Ramos (cell line): ENCODE data around the gene GALNT5.
"Not testable (repeated sequence)": the region's sequence is repeated elsewhere in the genome, so short reads cannot be mapped to it uniquely, and the experiment has no call there.

Source experiments
- in situ Hi-C: fragments of 300-500 bp; cut with MboI; formaldehyde crosslinking; loops from one replicate; pipeline ENCODE4 v1.14.3; 2022; ENCODE audit warnings: low sequenced_read_pairs; ENCODE audit not compliant: unreplicated experiment

GALNT5 gene, protein sequence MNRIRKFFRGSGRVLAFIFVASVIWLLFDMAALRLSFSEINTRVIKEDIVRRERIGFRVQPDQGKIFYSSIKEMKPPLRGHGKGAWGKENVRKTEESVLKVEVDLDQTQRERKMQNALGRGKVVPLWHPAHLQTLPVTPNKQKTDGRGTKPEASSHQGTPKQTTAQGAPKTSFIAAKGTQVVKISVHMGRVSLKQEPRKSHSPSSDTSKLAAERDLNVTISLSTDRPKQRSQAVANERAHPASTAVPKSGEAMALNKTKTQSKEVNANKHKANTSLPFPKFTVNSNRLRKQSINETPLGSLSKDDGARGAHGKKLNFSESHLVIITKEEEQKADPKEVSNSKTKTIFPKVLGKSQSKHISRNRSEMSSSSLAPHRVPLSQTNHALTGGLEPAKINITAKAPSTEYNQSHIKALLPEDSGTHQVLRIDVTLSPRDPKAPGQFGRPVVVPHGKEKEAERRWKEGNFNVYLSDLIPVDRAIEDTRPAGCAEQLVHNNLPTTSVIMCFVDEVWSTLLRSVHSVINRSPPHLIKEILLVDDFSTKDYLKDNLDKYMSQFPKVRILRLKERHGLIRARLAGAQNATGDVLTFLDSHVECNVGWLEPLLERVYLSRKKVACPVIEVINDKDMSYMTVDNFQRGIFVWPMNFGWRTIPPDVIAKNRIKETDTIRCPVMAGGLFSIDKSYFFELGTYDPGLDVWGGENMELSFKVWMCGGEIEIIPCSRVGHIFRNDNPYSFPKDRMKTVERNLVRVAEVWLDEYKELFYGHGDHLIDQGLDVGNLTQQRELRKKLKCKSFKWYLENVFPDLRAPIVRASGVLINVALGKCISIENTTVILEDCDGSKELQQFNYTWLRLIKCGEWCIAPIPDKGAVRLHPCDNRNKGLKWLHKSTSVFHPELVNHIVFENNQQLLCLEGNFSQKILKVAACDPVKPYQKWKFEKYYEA

GRCh38 chr2:157257312-157258252, at the start of gene GALNT5:
GALNT5 (plus strand) TSS chr2:157257705; CDS start chr2:157258083, 378 bp downstream.
- in situ Hi-C loops = no loop called here

DNA sequence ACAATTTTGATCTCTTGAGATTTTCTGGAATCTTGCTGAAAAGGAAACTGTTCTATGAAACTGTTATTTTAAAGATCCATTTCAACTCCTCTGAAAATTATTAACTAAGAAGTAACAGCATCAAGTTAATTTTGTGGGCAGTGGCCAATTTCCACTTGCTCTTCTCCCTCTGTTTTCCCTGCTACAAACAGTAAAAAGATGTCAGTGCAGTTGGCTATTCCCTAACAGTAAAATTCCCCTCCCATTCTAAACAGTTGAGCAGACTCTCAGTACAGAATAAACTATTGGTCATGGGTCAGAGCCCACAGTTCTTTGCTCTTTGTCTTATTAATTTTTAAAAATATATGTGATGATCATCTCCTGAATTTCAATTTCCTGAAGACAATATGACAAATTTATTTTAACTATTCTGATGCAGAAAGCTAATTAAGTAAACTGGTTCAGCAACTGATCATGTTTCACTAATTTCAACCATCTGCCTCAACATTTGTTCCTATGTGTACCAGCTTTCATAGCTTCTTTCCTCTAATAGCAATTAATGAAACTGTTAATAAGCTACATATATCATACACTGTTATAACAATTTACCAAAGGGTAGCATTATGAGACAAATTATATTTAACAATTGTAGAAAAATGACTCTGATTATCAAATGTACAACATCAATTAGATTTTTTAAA, 41.1 kb upstream of the GALNT5 start:
- in situ Hi-C loops = no loop called here

DNA sequence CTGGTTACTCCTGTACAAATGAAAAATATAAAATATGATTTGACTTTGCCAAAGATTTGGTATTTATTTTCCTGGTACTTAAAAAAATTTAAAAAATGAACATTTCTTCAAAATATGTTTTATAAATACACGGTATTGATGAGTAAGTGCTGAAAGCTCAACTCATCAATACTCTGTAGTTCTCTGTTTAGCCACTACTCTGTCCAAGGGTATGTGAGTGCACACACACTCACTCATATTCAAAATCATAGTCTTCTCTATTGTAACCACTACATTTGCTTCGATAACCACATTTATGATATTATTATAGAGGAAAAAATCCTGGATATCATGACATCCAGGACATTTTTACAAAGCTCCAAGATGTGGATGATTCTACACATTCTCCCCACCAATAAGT, 40.1 kb upstream of the GALNT5 start:
- in situ Hi-C loops = no loop called here

DNA sequence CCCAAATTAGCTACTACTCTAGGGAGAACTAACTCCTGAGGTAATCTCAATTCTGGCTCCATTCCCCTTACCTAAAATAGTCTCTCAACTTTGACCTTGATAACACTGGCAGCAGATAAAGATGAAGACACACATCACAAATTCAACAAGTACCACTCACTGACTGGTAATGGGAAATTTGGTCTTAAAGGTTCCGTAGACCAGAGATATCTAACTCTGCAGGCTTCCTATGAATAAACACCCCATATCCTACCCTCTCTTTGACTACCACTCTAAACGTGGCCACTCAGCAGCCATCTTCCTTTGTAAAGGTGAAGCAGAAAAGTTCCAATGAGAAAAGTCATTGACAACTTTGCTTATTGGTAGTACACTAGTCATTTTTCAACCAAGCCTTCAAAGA, 38.6 kb upstream of the GALNT5 start:
- in situ Hi-C loops = no loop called here

DNA sequence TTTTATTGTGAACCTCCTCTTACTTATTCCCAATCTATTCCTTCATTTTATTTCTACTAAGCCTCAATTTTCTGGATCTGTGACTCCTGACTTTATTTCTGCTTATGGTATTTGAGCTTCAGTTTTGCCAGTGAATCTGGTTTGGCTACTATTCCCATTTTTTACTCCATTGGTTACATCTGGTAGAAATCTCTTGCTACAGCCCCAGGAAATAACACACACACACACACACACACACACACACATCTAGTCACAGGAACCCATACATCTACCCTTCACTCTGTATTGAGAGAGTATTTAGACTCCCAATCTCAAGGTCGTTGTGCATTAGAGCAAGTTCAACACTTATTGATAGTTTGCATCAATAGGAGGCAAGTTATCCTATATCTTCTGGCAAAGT, 37.0 kb upstream of the GALNT5 start:
- in situ Hi-C loops = no loop called here

DNA sequence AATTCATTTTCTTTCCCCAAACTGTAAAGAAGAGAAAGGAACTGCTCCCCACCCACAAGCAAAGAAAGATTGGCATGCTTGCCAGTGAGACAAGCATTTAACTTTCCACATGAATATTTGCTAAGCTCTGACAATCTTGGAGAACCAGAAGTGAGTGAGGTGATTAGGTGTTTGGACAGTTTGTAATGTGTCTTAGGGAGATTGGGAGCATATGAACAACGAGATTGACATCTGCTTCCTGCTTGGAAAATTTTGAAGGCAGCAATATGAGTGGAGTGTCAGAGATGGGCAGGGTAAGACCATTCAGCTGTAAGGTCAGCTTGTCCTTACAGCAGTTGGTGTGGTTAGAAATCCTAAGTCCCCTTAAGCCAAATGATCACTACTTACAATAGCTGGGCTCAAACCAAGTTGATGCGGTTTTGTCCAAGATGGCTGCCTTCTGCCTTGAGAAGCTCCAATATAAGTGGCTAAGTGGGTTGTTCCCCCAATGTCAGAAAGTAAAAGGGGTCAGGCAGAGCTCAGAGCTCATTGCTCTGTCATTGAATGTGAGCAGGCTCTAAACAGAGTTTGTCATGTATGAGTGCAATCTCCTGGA, 36.0 kb upstream of the GALNT5 start:
- in situ Hi-C loops = no loop called here

DNA sequence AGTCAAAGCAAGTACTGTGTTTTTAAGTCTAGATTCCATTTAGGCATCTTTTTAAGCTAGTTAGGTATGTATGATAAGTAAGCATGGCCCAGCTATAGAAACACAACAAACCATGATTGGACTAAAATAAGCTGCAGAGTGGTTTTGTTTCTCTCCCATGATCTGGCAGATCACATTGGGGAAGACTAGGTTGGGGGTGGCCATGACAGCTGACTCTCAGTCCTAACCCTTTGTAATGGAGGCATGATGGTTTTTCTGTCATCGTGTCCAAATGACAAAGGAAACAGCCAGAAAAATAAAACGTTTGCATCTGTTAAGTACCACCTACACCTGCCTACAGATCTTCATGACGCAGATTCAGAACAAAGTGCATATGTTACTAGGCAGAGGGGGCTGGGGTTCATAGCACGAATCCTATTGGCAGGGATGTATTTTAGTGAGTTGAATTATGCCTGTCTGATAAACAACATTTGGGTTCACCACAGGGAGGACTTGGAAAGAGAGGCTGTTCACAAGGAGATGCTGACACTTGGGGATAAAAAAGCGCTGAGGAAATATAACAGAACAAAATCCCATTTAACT, 33.8 kb upstream of the GALNT5 start:
- in situ Hi-C loops = no loop called here

GRCh38 chr2:157224448-157224847, 33.1 kb upstream of the GALNT5 start:
- in situ Hi-C loops = not testable (repeated sequence)

- in situ Hi-C loops = no loop called here
Observed at GRCh38 chr2:157227592-157227991, 29.9 kb upstream of the GALNT5 start.

- in situ Hi-C loops = no loop called here
Observed at GRCh38 chr2:157228946-157229345, 28.6 kb upstream of the GALNT5 start.

- in situ Hi-C loops = no loop called here
Observed at GRCh38 chr2:157229572-157229971, 27.9 kb upstream of the GALNT5 start.

DNA sequence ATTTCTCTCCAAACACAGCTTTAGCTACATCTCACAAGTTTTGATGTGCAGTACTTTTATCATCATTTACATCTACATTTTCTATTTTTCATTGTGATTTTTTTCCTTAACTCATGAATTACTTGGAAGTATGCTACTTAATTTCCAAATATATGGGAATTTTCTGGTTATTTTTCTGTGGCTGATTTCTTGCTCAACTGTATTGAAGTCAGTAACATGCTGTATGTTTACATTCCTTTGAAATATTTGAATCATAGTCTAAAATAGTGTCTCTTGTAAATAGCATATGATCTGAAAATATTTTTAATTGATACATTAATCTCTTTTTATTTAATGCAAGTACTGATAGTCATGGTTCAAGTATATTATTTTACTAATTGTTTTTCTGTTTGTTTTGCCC, 26.0 kb upstream of the GALNT5 start:
- in situ Hi-C loops = no loop called here

- in situ Hi-C loops = no loop called here
Observed at GRCh38 chr2:157233506-157233905, 24.0 kb upstream of the GALNT5 start.

DNA sequence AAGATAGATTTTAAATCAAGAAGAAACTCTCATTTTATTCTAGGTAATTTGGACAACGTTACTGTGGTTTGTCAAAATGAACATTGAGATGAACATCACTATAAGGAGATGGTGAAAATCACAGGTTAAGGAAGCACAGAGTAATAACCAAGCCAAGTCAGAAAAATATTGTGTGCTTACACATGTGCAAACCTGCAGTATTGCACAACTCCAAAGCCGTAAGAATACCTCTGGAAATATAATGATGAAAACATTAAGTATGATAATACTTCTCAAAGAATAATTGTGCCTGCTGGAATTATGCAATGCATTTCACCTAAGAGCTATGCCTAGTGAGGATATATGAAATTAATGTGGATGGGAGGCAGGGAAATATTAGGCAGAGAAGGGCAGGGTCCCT, 21.1 kb upstream of the GALNT5 start:
- in situ Hi-C loops = no loop called here

DNA sequence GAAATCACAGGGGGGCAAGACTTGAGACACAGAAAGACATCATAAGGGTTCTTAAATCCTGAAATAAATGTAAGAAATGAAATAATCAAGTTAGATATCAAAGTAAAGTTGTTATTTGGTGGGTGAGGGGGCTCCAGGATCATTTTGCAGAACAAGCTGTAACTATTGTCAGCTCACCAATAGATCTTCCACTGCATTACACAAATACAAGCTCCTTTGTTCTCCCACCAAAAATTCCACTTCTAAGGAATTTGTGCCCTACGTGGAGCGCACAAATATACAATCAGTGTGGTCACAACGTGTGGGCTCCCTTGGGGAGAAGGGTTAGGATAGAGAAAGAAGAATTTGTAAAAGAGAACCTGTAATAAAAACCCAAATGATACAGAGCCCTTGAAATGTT, 19.2 kb upstream of the GALNT5 start:
- in situ Hi-C loops = no loop called here

GRCh38 chr2:157244691-157245090, 12.8 kb upstream of the GALNT5 start:
- in situ Hi-C loops = no loop called here

DNA sequence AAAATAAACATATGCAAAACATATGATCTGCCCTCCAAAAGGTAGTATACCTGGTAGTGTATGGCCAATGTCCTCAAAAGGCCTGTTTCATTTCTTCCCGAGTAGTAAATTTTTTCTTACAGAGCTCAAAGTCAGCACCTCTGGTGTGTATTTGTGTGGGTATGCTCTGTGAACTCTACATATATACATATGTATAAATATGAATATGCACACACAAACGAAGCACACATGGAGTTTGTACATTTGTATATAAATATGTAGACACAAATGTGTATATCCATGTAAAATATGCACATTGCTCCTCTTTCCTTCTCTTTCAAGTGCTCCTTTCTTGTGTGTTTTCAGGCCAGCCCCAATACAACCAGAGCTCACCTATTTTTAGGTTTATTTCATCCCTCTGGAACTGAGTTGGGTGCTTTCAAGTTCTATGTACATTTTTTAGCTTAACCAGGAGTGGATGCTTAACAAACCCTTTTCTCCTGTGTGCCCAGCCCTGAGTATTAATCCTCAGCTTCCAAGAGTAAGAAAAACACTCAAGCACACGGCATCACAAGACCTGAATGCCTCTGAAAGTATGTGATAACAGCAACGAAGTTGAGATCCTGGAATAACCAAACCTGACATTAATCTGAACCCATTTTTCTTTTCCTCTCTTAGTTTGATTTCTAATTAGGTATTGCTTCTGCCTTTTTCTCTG, 12.2 kb upstream of the GALNT5 start:
- in situ Hi-C loops = no loop called here
